Vagina (tissue), 2 donors: ENCODE measurements around the gene STK11IP.

Experiments
- POLR2A ChIP-seq, 2 donors: fragments of 450-650 bp; IDR thresholded peaks; one replicate each; pipeline ENCODE4 v1.6.1; 2017; ENCODE audit warnings: antibody characterized with exemption in 2 of 2, mild to moderate bottlenecking in 2 of 2, moderate library complexity in 2 of 2
- POLR2AphosphoS5 ChIP-seq, 2 donors: sonication (generic); formaldehyde crosslinking; IDR thresholded peaks; one replicate each; pipeline ENCODE4 v1.9.0; 2017; ENCODE audit warnings: antibody characterized with exemption in 2 of 2, mild to moderate bottlenecking in 2 of 2, low read depth in 1 of 2; ENCODE audit not compliant: insufficient read depth in 1 of 2
- TF ChIP-seq, protein P1 (sequence below), 3 experiments: fragments of 450-650 bp in 2 of 3; fragments of 200-600 bp in 1 of 3; sonication (generic) in 1 of 3; IDR thresholded peaks; one replicate each; pipeline ENCODE4 v1.5.1; 2017 to 2019; ENCODE audit warnings: antibody characterized with exemption in 3 of 3, mild to moderate bottlenecking in 2 of 3, moderate library complexity in 2 of 3

- TF ChIP-seq, protein P1, sequence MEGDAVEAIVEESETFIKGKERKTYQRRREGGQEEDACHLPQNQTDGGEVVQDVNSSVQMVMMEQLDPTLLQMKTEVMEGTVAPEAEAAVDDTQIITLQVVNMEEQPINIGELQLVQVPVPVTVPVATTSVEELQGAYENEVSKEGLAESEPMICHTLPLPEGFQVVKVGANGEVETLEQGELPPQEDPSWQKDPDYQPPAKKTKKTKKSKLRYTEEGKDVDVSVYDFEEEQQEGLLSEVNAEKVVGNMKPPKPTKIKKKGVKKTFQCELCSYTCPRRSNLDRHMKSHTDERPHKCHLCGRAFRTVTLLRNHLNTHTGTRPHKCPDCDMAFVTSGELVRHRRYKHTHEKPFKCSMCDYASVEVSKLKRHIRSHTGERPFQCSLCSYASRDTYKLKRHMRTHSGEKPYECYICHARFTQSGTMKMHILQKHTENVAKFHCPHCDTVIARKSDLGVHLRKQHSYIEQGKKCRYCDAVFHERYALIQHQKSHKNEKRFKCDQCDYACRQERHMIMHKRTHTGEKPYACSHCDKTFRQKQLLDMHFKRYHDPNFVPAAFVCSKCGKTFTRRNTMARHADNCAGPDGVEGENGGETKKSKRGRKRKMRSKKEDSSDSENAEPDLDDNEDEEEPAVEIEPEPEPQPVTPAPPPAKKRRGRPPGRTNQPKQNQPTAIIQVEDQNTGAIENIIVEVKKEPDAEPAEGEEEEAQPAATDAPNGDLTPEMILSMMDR (IDR thresholded peaks at IDR 0.05): no peak
- TF ChIP-seq POLR2A (IDR thresholded peaks at IDR 0.05) (no peak), POLR2AphosphoS5 (IDR thresholded peaks at IDR 0.05; ENCODE audit: insufficient read depth in 1 of 2, low read depth in 1 of 2) (no peak)
These were observed 7.9 kb downstream of the STK11IP start for GRCh38 chr2:219605607-219605954.
